Transverse colon (tissue), 3 donors: ENCODE measurements around the gene RAMACL.

Experiments
- CTCF ChIP-seq, 5 experiments: fragments of 200-600 bp in 3 of 5; fragments of 450-650 bp in 2 of 5; sonication (generic) in 3 of 5; IDR thresholded peaks; 1 replicate in 2 of 5; 2 replicates in 3 of 5; pipeline ENCODE4 v1.5.1; 2016 to 2017; ENCODE audit warnings: antibody characterized with exemption in 5 of 5, inconsistent platforms in 3 of 5, mild to moderate bottlenecking in 2 of 5, moderate library complexity in 1 of 5
- POLR2A ChIP-seq: fragments of 450-650 bp; IDR thresholded peaks from one replicate; pipeline ENCODE4 v1.6.1; 2016; ENCODE audit warnings: antibody characterized with exemption, mild to moderate bottlenecking, moderate library complexity

- TF ChIP-seq CTCF (IDR thresholded peaks at IDR 0.05) (no peak), POLR2A (no peak)
Measured at GRCh38 chr6:166584155-166584554, 2.3 kb downstream of the RAMACL start.
